Thoracic aorta (tissue), 2 donors: ENCODE results near the gene PIK3R4. TPM values are rescaled to one million over a fixed set of nuclear protein-coding genes. Genes with fewer than 3 reads are reported as not detected.
A peak's percentile ranks its signal among the peaks of the same experiment; 100 is the strongest.

Experiments used
- ATAC-seq: fragments of 150-250 bp; one replicate; pipeline ENCODE4 v1.8.0; 2017; ENCODE audit warnings: low read depth; ENCODE audit not compliant: insufficient number of reproducible peaks, low FRiP score
- DNase-seq: peaks from one replicate; pipeline ENCODE4 v3.0.0-alpha.2; 2020; ENCODE audit warnings: low spot score
- H3K27ac ChIP-seq, 2 donors: fragments of 200-600 bp; sonication (generic); 1 replicate in 1 of 2; 2 replicates in 1 of 2; pipeline ENCODE4 v1.5.1; 2016; ENCODE audit warnings: mild to moderate bottlenecking in 2 of 2, moderate library complexity in 2 of 2
- H3K27me3 ChIP-seq: fragments of 200-600 bp; sonication (generic); replicated peaks from 2 replicates; pipeline ENCODE4 v1.6.0; 2016; ENCODE audit warnings: mild to moderate bottlenecking; ENCODE audit not compliant: insufficient read depth
- H3K36me3 ChIP-seq: fragments of 200-600 bp; sonication (generic); one replicate; pipeline ENCODE4 v1.5.1; 2016
- H3K4me1 ChIP-seq, 2 donors: fragments of 200-600 bp; sonication (generic); 1 replicate in 1 of 2; 2 replicates in 1 of 2; pipeline versions ENCODE4 v1.5.1 to v1.6.0; 2016; ENCODE audit warnings: low read depth in 2 of 2, mild to moderate bottlenecking in 1 of 2; ENCODE audit not compliant: control insufficient read depth in 1 of 2
- H3K4me3 ChIP-seq: fragments of 200-600 bp; sonication (generic); 2 replicates; pipeline ENCODE4 v1.5.1; 2016; ENCODE audit warnings: mild to moderate bottlenecking
- H3K9me3 ChIP-seq: fragments of 200-600 bp; sonication (generic); 2 replicates; pipeline ENCODE4 v1.5.1; 2016
- CTCF ChIP-seq: fragments of 200-600 bp; sonication (generic); IDR thresholded peaks from one replicate; pipeline ENCODE4 v1.5.1; 2019; ENCODE audit warnings: antibody characterized with exemption
- total RNA-seq, 2 donors: library from RNA; depleted of rRNA; stranded (reverse); fragments of >200 nt; gene quantifications; one replicate each; pipeline versions ENCODE4 v1.1.0 to v1.2.3, GENCODE V29; 2016

Gene PIK3R4
- total RNA-seq, 2 donors from 2014 or later, result 28.4 to 53.5 TPM

GRCh38 chr3:130733236-130733875 lies 13.3 kb downstream of the PIK3R4 start:
- H3K9me3 ChIP-seq, result no peaks in the 10 kb centered on the region
- ATAC-seq (no peak), DNase-seq (no peak)
- no peak for TF ChIP-seq CTCF
- no peak overlapping the region for H3K27ac ChIP-seq
- H3K4me3 ChIP-seq, result no peak overlapping the region
- peaks cover 5% of the 10 kb centered on the region for H3K36me3 ChIP-seq
- peaks cover 0 to 21% of the 10 kb centered on the region in 2 donors for H3K4me1 ChIP-seq
- no peaks in the 10 kb centered on the region for H3K27me3 ChIP-seq

- peaks cover 5% of the 10 kb centered on the region for H3K36me3 ChIP-seq
- H3K4me1 ChIP-seq, result peaks cover 0 to 29% of the 10 kb centered on the region in 2 donors
- no peaks in the 10 kb centered on the region for H3K9me3 ChIP-seq
- H3K27me3 ChIP-seq, result no peaks in the 10 kb centered on the region
- no peak for TF ChIP-seq CTCF
- ATAC-seq (no peak), DNase-seq (no peak)
- no peak overlapping the region for H3K27ac ChIP-seq
- H3K4me3 ChIP-seq, result no peak overlapping the region
These were observed 14.1 kb downstream of the PIK3R4 start for GRCh38 chr3:130732501-130732900.

- Histone ChIP-seq H3K4me1 (peaks cover 0 to 30% of the 10 kb centered on the region in 2 donors), H3K27me3 (no peaks in the 10 kb centered on the region), H3K36me3 (peaks cover 5% of the 10 kb centered on the region), H3K9me3 (no peaks in the 10 kb centered on the region), H3K27ac (no peak overlapping the region), H3K4me3 (no peak overlapping the region)
- no peak for TF ChIP-seq CTCF
- DNase-seq (no peak), ATAC-seq (no peak)
These were observed 14.8 kb downstream of the PIK3R4 start for GRCh38 chr3:130731817-130732216.

GRCh38 chr3:130729154-130729553 lies 17.5 kb downstream of the PIK3R4 start:
- Histone ChIP-seq H3K4me1 (peaks cover 3 to 30% of the 10 kb centered on the region in 2 donors), H3K36me3 (peaks cover 5% of the 10 kb centered on the region), H3K27ac (peak overlapping the region; percentile 6 to 86), H3K4me3 (no peak overlapping the region), H3K27me3 (no peaks in the 10 kb centered on the region), H3K9me3 (no peaks in the 10 kb centered on the region)
- no peak for DNase-seq
- ATAC-seq, result no peak
- no peak for TF ChIP-seq CTCF

GRCh38 chr3:130728037-130728436 lies 18.6 kb downstream of the PIK3R4 start:
- TF ChIP-seq CTCF, result no peak
- no peak overlapping the region for H3K4me3 ChIP-seq
- peak overlapping the region; percentile 86 for H3K27ac ChIP-seq
- H3K4me1 ChIP-seq, result peaks cover 3 to 30% of the 10 kb centered on the region in 2 donors
- DNase-seq (no peak), ATAC-seq (no peak)
- no peaks in the 10 kb centered on the region for H3K9me3 ChIP-seq
- no peaks in the 10 kb centered on the region for H3K27me3 ChIP-seq
- H3K36me3 ChIP-seq, result no peaks in the 10 kb centered on the region
